Endothelial cell of umbilical vein (primary cell): Measurements from ENCODE around the gene PRR7. TPM values are rescaled to one million over a fixed set of nuclear protein-coding genes. Genes with fewer than 3 reads are reported as not detected.

Experiments used
- BruUV-seq: library from RNA; stranded (reverse); fragments of 400-500 nt; replicated peaks from 2 replicates; lab custom pipeline; 2021; lab: Mats Ljungman, UMichigan
- CTCF ChIA-PET: fragments of 300-600, 350-600 bp; sonication (Branson Sonifier 250); formaldehyde crosslinking; loops from one replicate; lab custom pipeline; 2021; ENCODE audit warnings: antibody characterized with exemption, inconsistent platforms; lab: Charles Lee
- POLR2A ChIA-PET: fragments of 300-600, 350-600 bp; sonication (Branson Sonifier 250); formaldehyde crosslinking; loops from one replicate; lab custom pipeline; 2021; ENCODE audit warnings: antibody characterized with exemption, inconsistent platforms; lab: Charles Lee
- DNase-seq: peaks from one replicate; pipeline ENCODE4 v3.0.0-alpha.2; 2011; ENCODE audit warnings: low read depth, low spot score
- FAIRE-seq: peaks from 2 replicates; lab custom pipeline; 2011; peaks lifted over from hg19 to GRCh38; lab: Jason Lieb, UNC
- H2AFZ ChIP-seq: 2 replicates; pipeline ENCODE4 v1.6.0; 2012; ENCODE audit warnings: low read depth, low read length, control low read depth, inconsistent platforms
- H3K27ac ChIP-seq: 2 replicates; pipeline ENCODE4 v1.5.1; 2011; ENCODE audit warnings: low read depth, mild to moderate bottlenecking, control low read depth, low read length, moderate library complexity; ENCODE audit not compliant: insufficient read depth
- H3K27me3 ChIP-seq, 2 experiments: 2 replicates each; pipeline versions ENCODE4 v1.6.0 to v1.6.1; 2011; ENCODE audit warnings: low read length in 2 of 2, mixed read lengths in 1 of 2; ENCODE audit not compliant: control insufficient read depth in 2 of 2, insufficient read depth in 2 of 2
- H3K36me3 ChIP-seq, 2 experiments: 2 replicates in 1 of 2; 3 replicates in 1 of 2; pipeline ENCODE4 v1.5.1; 2011; ENCODE audit warnings: low read length in 2 of 2, mild to moderate bottlenecking in 1 of 2, moderate library complexity in 1 of 2; ENCODE audit not compliant: control insufficient read depth in 2 of 2, insufficient read depth in 2 of 2; ENCODE audit errors: extremely low read depth in 1 of 2
- H3K4me1 ChIP-seq: 3 replicates; pipeline ENCODE4 v1.5.1; 2011; ENCODE audit warnings: mild to moderate bottlenecking, low read length; ENCODE audit not compliant: control insufficient read depth, insufficient read depth; ENCODE audit errors: extremely low read depth
- H3K4me2 ChIP-seq: 2 replicates; pipeline ENCODE4 v1.6.1; 2011; ENCODE audit warnings: low read length, control low read depth, mixed read lengths; ENCODE audit not compliant: insufficient read depth
- H3K4me3 ChIP-seq, 3 experiments: fragments of 200-600 bp in 1 of 3; sonication (generic), shearing (Covaris generic) in 1 of 3; replicated peaks in 1 of 3; 2 replicates each; pipeline ENCODE4 v1.5.1; 2011 to 2016; ENCODE audit warnings: control low read depth in 3 of 3, low read length in 3 of 3, mild to moderate bottlenecking in 2 of 3, inconsistent platforms in 1 of 3, low read depth in 1 of 3, moderate library complexity in 1 of 3; ENCODE audit not compliant: insufficient read depth in 1 of 3
- H3K79me2 ChIP-seq: 2 replicates; pipeline ENCODE4 v1.6.0; 2012; ENCODE audit warnings: low read length, inconsistent platforms; ENCODE audit not compliant: control insufficient read depth, insufficient read depth
- H3K9ac ChIP-seq: replicated peaks from 2 replicates; pipeline ENCODE3; 2011; ENCODE audit warnings: low read length, control low read depth; ENCODE audit not compliant: insufficient read depth; ENCODE audit errors: extremely low read depth
- H3K9me1 ChIP-seq: replicated peaks from 3 replicates; pipeline ENCODE4 v1.6.0; 2011; ENCODE audit warnings: mild to moderate bottlenecking, low read length; ENCODE audit not compliant: control insufficient read depth, insufficient read depth; ENCODE audit errors: extremely low read depth
- H3K9me3 ChIP-seq: replicated peaks from 2 replicates; pipeline ENCODE4 v1.5.1; 2012; ENCODE audit warnings: low read length, inconsistent platforms; ENCODE audit not compliant: control insufficient read depth, insufficient read depth
- H4K20me1 ChIP-seq: replicated peaks from 2 replicates; pipeline ENCODE3; 2011; ENCODE audit warnings: mild to moderate bottlenecking, low read length; ENCODE audit not compliant: control insufficient read depth, insufficient read depth; ENCODE audit errors: extremely low read depth
- EZH2 ChIP-seq: IDR thresholded peaks from 2 replicates; pipeline ENCODE4 v1.6.1; 2012; ENCODE audit warnings: borderline replicate concordance, low read depth, mild to moderate bottlenecking, moderate library complexity, low read length, inconsistent platforms; ENCODE audit not compliant: severe bottlenecking
- FOS ChIP-seq: IDR thresholded peaks from 2 replicates; pipeline ENCODE4 v1.6.1; 2011; ENCODE audit warnings: mild to moderate bottlenecking, low read length, moderate library complexity, borderline replicate concordance; ENCODE audit not compliant: insufficient read depth
- GATA2 ChIP-seq: IDR thresholded peaks from 2 replicates; pipeline ENCODE4 v1.7.0; 2011; ENCODE audit warnings: low read depth, mild to moderate bottlenecking, moderate library complexity, mixed read lengths, low read length; ENCODE audit not compliant: insufficient read length, insufficient read depth
- JUN ChIP-seq: IDR thresholded peaks from 2 replicates; pipeline ENCODE4 v1.6.1; 2011; ENCODE audit warnings: borderline replicate concordance, low read depth; ENCODE audit not compliant: insufficient read length, insufficient read depth
- MYC ChIP-seq: IDR thresholded peaks from one replicate; pipeline ENCODE4 v1.6.1; 2011; ENCODE audit warnings: mild to moderate bottlenecking, low read depth, low read length
- POLR2A ChIP-seq: IDR thresholded peaks from 2 replicates; pipeline ENCODE4 v1.6.1; 2012; ENCODE audit warnings: low read depth, mild to moderate bottlenecking, control low read depth, low read length
- POLR2AphosphoS5 ChIP-seq: IDR thresholded peaks from 2 replicates; pipeline ENCODE4 v1.6.1; 2012; ENCODE audit warnings: low read depth, mild to moderate bottlenecking, control low read depth, low read length, moderate library complexity; ENCODE audit not compliant: insufficient read depth
- dilution Hi-C: fragments of 300-500 bp; cut with MboI; formaldehyde crosslinking; loops from one replicate; pipeline ENCODE4 v1.15.0; 2019; ENCODE audit warnings: low sequenced_read_pairs; ENCODE audit not compliant: extremely low pct_ligation_motif_present
- intact Hi-C: fragments of 100-400 bp; cut with micrococcal nuclease; formaldehyde crosslinking; loops from one replicate; pipeline ENCODE4 v1.10.0; 2022
- polyA plus RNA-seq, 4 experiments: library from polyadenylated mRNA; depleted of rRNA in 3 of 4; stranded (reverse) in 3 of 4; unstranded in 1 of 4; fragments of >200 nt; gene quantifications; 2 replicates each; pipeline versions ENCODE4 v1.2.1 to v1.2.3, GENCODE V29; 2011 to 2012; ENCODE audit warnings: missing spikeins in 1 of 4
- total RNA-seq: library from RNA; stranded (reverse); gene quantifications from 2 replicates; pipeline ENCODE4 v1.2.3, GENCODE V29; 2021
- TF ChIP-seq, protein P1 (sequence below), 2 donors: IDR thresholded peaks; 1 replicate in 1 of 2; 2 replicates in 1 of 2; pipeline ENCODE4 v1.5.1; 2011; ENCODE audit warnings: low read length in 2 of 2, mild to moderate bottlenecking in 2 of 2, moderate library complexity in 2 of 2, control low read depth in 1 of 2, inconsistent platforms in 1 of 2, low read depth in 1 of 2; ENCODE audit not compliant: insufficient read depth in 1 of 2; ENCODE audit errors: extremely low read depth in 1 of 2
- TF ChIP-seq, protein P2 (sequence below): IDR thresholded peaks from 2 replicates; pipeline ENCODE4 v1.6.1; 2011; ENCODE audit not compliant: insufficient read depth, insufficient read length

PRR7 gene
- total and polyA plus RNA-seq, 2 donors (not counting 3 experiments of a cell fraction or from before 2014, with no cell fraction given): 6.5 to 6.6 TPM

DNA sequence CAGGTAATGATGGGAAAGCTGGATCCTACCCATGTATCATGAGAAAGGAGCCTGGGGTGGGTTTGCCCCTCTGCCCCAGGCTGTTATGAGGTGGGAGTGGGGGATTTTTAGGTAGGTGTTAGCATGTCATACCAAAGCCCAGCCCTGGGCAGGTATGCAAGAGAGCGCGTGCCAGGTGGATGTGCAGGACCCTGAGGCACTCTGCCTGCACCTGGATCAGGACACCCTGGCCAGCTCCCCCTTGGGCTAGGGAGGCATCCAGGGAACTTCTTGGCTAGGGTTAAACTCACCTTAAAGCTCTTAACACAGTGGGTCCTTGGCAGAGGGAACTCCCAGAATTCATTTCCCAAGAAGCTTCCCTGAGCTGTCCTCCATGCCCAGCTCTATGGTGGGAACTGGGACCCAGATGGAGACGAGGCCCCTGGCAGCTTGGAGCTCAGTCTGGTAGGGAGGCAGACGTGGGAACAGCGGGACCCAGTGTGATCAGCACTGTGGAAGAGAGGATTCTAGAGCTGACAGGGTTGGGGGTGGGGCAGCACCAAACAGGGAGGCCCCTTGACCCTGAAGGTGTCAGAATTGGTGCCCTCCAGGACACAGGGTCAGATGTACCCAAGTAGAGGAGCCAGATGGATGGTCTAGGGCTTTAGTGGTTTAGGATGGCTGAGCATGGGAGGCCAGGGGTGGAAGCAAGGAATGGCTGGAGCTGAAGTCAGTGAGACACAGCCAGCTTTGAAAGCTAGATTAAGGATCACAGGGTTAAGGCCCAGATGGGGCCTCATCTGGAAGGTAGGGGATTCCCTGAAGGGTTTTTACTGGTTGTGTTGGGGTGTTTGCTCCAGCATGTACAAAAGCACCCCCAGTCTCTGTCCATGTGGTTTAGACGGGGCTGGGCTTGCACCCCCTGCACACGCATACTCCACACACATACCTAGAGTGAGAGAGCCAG, 2.2 kb upstream of the PRR7 start:
- dilution Hi-C loops: no loop called here
- Histone ChIP-seq H4K20me1 (no peaks in the 10 kb centered on the region), H3K36me3 (peaks cover 0 to 5% of the 10 kb centered on the region in 2 experiments), H3K79me2 (no peaks in the 10 kb centered on the region), H3K4me1 (peaks cover 14% of the 10 kb centered on the region), H3K4me2 (no peak overlapping the region), H3K27ac (no peak overlapping the region), H3K27me3 (no peaks in the 10 kb centered on the region), H2AFZ (no peak overlapping the region), H3K4me3 (no peak overlapping the region), H3K9me1 (no peaks in the 10 kb centered on the region), H3K9ac (no peak overlapping the region), H3K9me3 (no peaks in the 10 kb centered on the region)
- FAIRE-seq: no peak
- intact Hi-C loops: no loop called here
- TF ChIP-seq JUN (no peak), EZH2 (no peak), POLR2A (no peak), GATA2 (no peak), MYC (no peak), POLR2AphosphoS5 (no peak), FOS (no peak)
- TF ChIP-seq, protein P1, sequence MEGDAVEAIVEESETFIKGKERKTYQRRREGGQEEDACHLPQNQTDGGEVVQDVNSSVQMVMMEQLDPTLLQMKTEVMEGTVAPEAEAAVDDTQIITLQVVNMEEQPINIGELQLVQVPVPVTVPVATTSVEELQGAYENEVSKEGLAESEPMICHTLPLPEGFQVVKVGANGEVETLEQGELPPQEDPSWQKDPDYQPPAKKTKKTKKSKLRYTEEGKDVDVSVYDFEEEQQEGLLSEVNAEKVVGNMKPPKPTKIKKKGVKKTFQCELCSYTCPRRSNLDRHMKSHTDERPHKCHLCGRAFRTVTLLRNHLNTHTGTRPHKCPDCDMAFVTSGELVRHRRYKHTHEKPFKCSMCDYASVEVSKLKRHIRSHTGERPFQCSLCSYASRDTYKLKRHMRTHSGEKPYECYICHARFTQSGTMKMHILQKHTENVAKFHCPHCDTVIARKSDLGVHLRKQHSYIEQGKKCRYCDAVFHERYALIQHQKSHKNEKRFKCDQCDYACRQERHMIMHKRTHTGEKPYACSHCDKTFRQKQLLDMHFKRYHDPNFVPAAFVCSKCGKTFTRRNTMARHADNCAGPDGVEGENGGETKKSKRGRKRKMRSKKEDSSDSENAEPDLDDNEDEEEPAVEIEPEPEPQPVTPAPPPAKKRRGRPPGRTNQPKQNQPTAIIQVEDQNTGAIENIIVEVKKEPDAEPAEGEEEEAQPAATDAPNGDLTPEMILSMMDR (IDR thresholded peaks at IDR 0.05; ENCODE audit: extremely low read depth in 1 of 2, insufficient read depth in 1 of 2, low read depth in 1 of 2, low read length in 2 of 2): no peak
- TF ChIP-seq, protein P2, sequence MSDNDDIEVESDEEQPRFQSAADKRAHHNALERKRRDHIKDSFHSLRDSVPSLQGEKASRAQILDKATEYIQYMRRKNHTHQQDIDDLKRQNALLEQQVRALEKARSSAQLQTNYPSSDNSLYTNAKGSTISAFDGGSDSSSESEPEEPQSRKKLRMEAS: no peak
- no peak for DNase-seq
- POLR2A ChIA-PET: no interaction called here
- CTCF ChIA-PET: interaction anchor here (0.9 to 13.5 kb wide), 6 partner anchors 9 to 53 kb away, joined by 3 to 288 read pairs (median 9); partner anchors contain the start of genes GRK6 and PFN3
- BruUV-seq: no TSS peak
